Body of pancreas (tissue), 4 donors: ENCODE results near the gene MRAP. TPM values are rescaled to one million over a fixed set of nuclear protein-coding genes. Genes with fewer than 3 reads are reported as not detected.

Experiments used
- ATAC-seq: fragments of 150-250 bp; one replicate; pipeline ENCODE4 v1.9.1; 2016
- DNase-seq, 4 donors: peaks; one replicate each; pipeline ENCODE4 v3.0.0-alpha.2; 2019
- H3K27ac ChIP-seq, 4 donors: fragments of 200-600 bp; sonication (generic); 1 replicate in 3 of 4; 2 replicates in 1 of 4; pipeline versions ENCODE4 v1.5.1 to v1.6.1; 2016 to 2019; ENCODE audit warnings: mild to moderate bottlenecking in 1 of 4, mixed read lengths in 1 of 4, moderate library complexity in 1 of 4
- H3K27me3 ChIP-seq, 2 donors: fragments of 200-600 bp; sonication (generic); one replicate each; pipeline ENCODE4 v1.6.0; 2016; ENCODE audit warnings: mild to moderate bottlenecking in 1 of 2
- H3K36me3 ChIP-seq, 2 donors: fragments of 200-600 bp; sonication (generic); replicated peaks in 1 of 2; 2 replicates each; pipeline ENCODE4 v1.5.1; 2016; ENCODE audit warnings: low read depth in 2 of 2; ENCODE audit not compliant: insufficient read depth in 1 of 2
- H3K4me1 ChIP-seq: fragments of 200-600 bp; sonication (generic); one replicate; pipeline ENCODE4 v1.6.0; 2016
- H3K4me3 ChIP-seq, 2 donors: fragments of 200-600 bp; sonication (generic); 1 replicate in 1 of 2; 2 replicates in 1 of 2; pipeline ENCODE4 v1.5.1; 2016 to 2019
- H3K9me3 ChIP-seq, 3 donors: fragments of 200-600 bp; sonication (generic); 1 replicate in 2 of 3; 2 replicates in 1 of 3; pipeline ENCODE4 v1.5.1; 2016
- POLR2A ChIP-seq, 3 donors: fragments of 450-650 bp; IDR thresholded peaks; one replicate each; pipeline ENCODE4 v1.6.1; 2016; ENCODE audit warnings: antibody characterized with exemption in 3 of 3, mild to moderate bottlenecking in 2 of 3
- WGBS, 2 donors: methylation state at CpG; one replicate each; pipeline ENCODE4 v1.1.5; 2017; 5-methylcytosine and 5-hydroxymethylcytosine counted together
- intact Hi-C: fragments of 100-400 bp; cut with DNase I; formaldehyde crosslinking; loops from one replicate; pipeline ENCODE4 v1.15.1; 2023
- total RNA-seq, 2 donors: library from RNA; depleted of rRNA; stranded (reverse); fragments of >200 nt; gene quantifications; one replicate each; pipeline ENCODE4 v1.1.0, GENCODE V29; 2016
- TF ChIP-seq, protein P1 (sequence below), 7 experiments: fragments of 450-650 bp in 4 of 7; fragments of 200-600 bp in 3 of 7; sonication (generic) in 3 of 7; IDR thresholded peaks; one replicate each; pipeline ENCODE4 v1.5.1; 2016 to 2019; ENCODE audit warnings: antibody characterized with exemption in 7 of 7

The MRAP gene
- total RNA-seq, 2 donors from 2014 or later = 0.66 TPM; not detected in 1

DNA sequence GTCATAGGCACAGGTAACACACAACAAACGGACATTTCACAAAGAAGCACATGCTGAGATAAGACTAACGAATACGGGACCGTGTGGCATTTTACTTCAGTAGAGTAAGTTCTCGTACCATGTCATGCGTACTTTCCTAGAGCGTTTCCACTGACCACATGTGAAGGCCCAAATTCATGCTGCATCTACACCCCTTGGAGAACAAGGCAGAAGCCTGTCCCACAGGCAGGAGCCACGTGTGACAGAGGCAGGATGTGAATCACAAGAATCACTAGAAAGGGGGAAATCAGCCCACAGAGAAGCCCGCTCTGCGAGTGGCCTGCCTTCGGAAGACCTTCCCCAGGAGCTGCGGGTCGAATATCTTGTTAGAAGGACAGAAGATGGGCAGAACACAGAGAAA lies 52.3 kb downstream of the MRAP start:
- no peak overlapping the region for H3K4me3 ChIP-seq
- no peak overlapping the region for H3K27ac ChIP-seq
- DNase-seq (no peak), ATAC-seq (no peak)
- H3K36me3 ChIP-seq = peaks cover 6 to 70% of the 10 kb centered on the region in 2 donors
- WGBS, 2 donors = 88 to 89% methylated on average over 13 of the region's 13 CpGs
- H3K9me3 ChIP-seq = no peaks in the 10 kb centered on the region
- intact Hi-C loops = no loop called here
- H3K27me3 ChIP-seq = no peaks in the 10 kb centered on the region
- TF ChIP-seq, protein P1, sequence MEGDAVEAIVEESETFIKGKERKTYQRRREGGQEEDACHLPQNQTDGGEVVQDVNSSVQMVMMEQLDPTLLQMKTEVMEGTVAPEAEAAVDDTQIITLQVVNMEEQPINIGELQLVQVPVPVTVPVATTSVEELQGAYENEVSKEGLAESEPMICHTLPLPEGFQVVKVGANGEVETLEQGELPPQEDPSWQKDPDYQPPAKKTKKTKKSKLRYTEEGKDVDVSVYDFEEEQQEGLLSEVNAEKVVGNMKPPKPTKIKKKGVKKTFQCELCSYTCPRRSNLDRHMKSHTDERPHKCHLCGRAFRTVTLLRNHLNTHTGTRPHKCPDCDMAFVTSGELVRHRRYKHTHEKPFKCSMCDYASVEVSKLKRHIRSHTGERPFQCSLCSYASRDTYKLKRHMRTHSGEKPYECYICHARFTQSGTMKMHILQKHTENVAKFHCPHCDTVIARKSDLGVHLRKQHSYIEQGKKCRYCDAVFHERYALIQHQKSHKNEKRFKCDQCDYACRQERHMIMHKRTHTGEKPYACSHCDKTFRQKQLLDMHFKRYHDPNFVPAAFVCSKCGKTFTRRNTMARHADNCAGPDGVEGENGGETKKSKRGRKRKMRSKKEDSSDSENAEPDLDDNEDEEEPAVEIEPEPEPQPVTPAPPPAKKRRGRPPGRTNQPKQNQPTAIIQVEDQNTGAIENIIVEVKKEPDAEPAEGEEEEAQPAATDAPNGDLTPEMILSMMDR (IDR thresholded peaks at IDR 0.05) = no peak
- TF ChIP-seq POLR2A (IDR thresholded peaks at IDR 0.05) = no peak
- H3K4me1 ChIP-seq = no peaks in the 10 kb centered on the region

DNA sequence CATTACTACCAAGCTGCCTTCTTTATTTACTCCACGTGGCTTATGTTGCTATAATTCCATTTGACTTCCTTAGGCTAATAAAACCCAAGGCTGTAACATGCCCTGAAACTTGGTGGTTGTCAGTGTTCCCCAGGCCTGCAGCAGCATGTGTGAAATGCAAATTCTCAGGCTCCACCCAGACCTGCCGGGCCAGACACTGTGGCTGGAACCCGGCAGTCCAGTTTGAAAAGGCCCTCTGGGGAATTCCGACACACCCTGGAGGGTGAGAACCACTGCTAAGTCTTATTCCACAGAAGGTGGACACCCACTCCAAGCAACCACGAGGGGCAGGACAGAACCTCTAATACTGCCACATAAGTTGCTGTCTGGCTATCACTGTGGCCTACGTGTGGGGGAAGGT lies 52.8 kb downstream of the MRAP start:
- no peaks in the 10 kb centered on the region for H3K27me3 ChIP-seq
- H3K36me3 ChIP-seq = peaks cover 6 to 75% of the 10 kb centered on the region in 2 donors
- no peak overlapping the region for H3K4me3 ChIP-seq
- H3K27ac ChIP-seq = no peak overlapping the region
- H3K9me3 ChIP-seq = no peaks in the 10 kb centered on the region
- TF ChIP-seq, protein P1 (IDR thresholded peaks at IDR 0.05) = no peak
- TF ChIP-seq POLR2A (IDR thresholded peaks at IDR 0.05) = no peak
- DNase-seq (no peak), ATAC-seq (no peak)
- intact Hi-C loops = no loop called here
- H3K4me1 ChIP-seq = no peaks in the 10 kb centered on the region
- 86 to 88% methylated on average over 4 to 6 of the region's 6 CpGs for WGBS, 2 donors

- Histone ChIP-seq H3K9me3 (no peaks in the 10 kb centered on the region), H3K36me3 (peaks cover 0 to 70% of the 10 kb centered on the region in 2 donors), H3K27ac (no peak overlapping the region), H3K4me1 (no peaks in the 10 kb centered on the region), H3K27me3 (no peaks in the 10 kb centered on the region), H3K4me3 (no peak overlapping the region)
- 80 to 84% methylated on average over 3 to 7 of the region's 7 CpGs for WGBS, 2 donors
- TF ChIP-seq, protein P1 (IDR thresholded peaks at IDR 0.05) = no peak
- TF ChIP-seq POLR2A (IDR thresholded peaks at IDR 0.05) = no peak
- intact Hi-C loops = no loop called here
- ATAC-seq (no peak), DNase-seq (no peak)
Measured at GRCh38 chr21:32352526-32352925, 53.9 kb downstream of the MRAP start.

DNA sequence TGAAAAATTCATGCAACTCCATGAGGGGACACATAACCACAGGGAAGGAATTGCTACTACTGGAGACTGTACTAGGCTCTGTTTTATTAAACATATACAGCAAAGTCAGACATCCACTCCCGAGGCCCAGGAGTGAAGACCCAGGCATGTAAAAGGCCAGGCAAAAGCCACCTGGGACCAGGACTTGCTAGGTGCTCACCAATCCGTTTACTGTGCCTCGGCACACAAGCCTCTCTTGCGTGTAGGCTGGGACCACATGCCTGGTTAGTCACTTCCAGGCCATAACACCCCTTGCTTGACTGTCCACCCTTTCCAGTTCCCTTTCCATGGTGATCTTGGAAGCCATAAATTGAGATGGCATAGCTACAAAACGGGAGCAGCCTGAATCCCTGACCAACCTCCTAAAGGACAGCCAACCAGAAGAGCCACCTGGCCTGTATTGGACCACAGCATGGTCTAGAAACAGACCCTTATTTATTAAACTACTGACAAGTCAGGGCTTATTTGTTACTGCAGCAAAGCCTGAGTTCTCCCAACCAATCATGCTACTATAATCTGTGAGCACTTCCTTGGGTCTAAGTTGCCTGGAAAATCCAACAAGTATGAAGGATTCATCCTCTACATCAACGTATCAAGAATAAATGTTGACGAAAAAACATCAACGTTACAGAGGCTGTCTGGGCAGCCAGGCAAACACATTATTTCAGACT lies 54.5 kb downstream of the MRAP start:
- Histone ChIP-seq H3K9me3 (no peaks in the 10 kb centered on the region), H3K36me3 (peaks cover 0 to 66% of the 10 kb centered on the region in 2 donors), H3K27ac (no peak overlapping the region), H3K4me3 (no peak overlapping the region), H3K27me3 (no peaks in the 10 kb centered on the region), H3K4me1 (no peaks in the 10 kb centered on the region)
- WGBS, 2 donors = 92 to 96% methylated on average over 7 to 8 of the region's 8 CpGs
- DNase-seq = no peak
- TF ChIP-seq, protein P1 (IDR thresholded peaks at IDR 0.05) = no peak
- intact Hi-C loops = no loop called here
- no peak for ATAC-seq

GRCh38 chr21:32356874-32357395 lies 58.3 kb downstream of the MRAP start:
- intact Hi-C loops = no loop called here
- DNase-seq (no peak), ATAC-seq (no peak)
- 87 to 100% methylated on average over 1 of the region's 1 CpG for WGBS, 2 donors
- TF ChIP-seq, protein P1 (IDR thresholded peaks at IDR 0.05) = no peak
- no peak for TF ChIP-seq POLR2A (IDR thresholded peaks at IDR 0.05)
- Histone ChIP-seq H3K9me3 (no peaks in the 10 kb centered on the region), H3K27ac (no peak overlapping the region), H3K36me3 (peaks cover 0 to 73% of the 10 kb centered on the region in 2 donors), H3K4me1 (no peaks in the 10 kb centered on the region), H3K27me3 (no peaks in the 10 kb centered on the region), H3K4me3 (no peak overlapping the region)
